GM12891 (cell line): Measurements from ENCODE around the gene NRN1L.

Experiments
- PAX5 ChIP-seq: IDR thresholded peaks from 2 replicates; pipeline ENCODE4 v1.6.1; 2011; ENCODE audit warnings: low read length, moderate library complexity, mild to moderate bottlenecking; ENCODE audit not compliant: insufficient read depth, severe bottlenecking
- POLR2A ChIP-seq: IDR thresholded peaks from 2 replicates; pipeline ENCODE4 v1.6.1; 2011; ENCODE audit warnings: low read depth, low read length, control low read depth
- POLR2AphosphoS5 ChIP-seq: IDR thresholded peaks from 2 replicates; pipeline ENCODE4 v1.6.1; 2011; ENCODE audit warnings: low read depth, low read length, control low read depth
- POU2F2 ChIP-seq: IDR thresholded peaks from 2 replicates; pipeline ENCODE4 v1.6.1; 2011; ENCODE audit warnings: low read depth, mild to moderate bottlenecking, control low read depth, low read length, moderate library complexity
- TAF1 ChIP-seq: IDR thresholded peaks from 2 replicates; pipeline ENCODE4 v1.6.1; 2011; ENCODE audit warnings: low read depth, low read length, control low read depth

DNA sequence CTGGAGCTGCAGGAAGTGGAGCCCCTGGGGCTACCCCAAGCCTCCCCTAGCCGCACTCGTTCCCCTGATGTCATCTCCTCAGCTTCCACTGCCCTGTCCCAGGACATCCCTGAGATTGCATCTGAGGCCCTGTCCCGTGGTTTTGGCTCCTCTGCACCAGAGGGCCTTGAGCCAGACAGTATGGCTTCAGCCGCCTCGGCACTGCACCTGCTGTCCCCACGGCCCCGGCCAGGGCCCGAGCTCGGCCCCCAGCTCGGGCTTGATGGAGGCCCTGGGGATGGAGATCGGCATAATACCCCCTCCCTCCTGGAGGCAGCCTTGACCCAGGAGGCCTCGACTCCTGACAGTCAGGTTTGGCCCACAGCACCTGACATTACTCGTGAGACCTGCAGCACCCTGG, 4.1 kb upstream of the NRN1L start:
- no peak for TF ChIP-seq POLR2A
- TF ChIP-seq POLR2AphosphoS5: no peak
- TF ChIP-seq POU2F2: no peak
- no peak for TF ChIP-seq PAX5
- TF ChIP-seq TAF1: no peak
